ENCODE data around the gene DMWD. TPM values are rescaled to one million over a fixed set of nuclear protein-coding genes. Genes with fewer than 3 reads are reported as not detected.
"Not testable (repeated sequence)": the region's sequence is repeated elsewhere in the genome, so short reads cannot be mapped to it uniquely, and the experiment has no call there.

The DMWD gene
- total and polyA plus RNA-seq, 4 experiments from 2014 or later = 6.9 to 52.6 (median 30.5) TPM

GRCh38 chr19:45805719-45806118, 13.1 kb upstream of the DMWD start:
- DNase-seq = no peak
- H3K4me3 Mint-ChIP-seq = no peak overlapping the region
- H3K36me3 ChIP-seq (ENCODE audit: insufficient read depth, low read length) = no peaks in the 10 kb centered on the region
- ChIA-PET POLR2A (ENCODE audit: partially characterized antibody) (no interaction called here), CTCF (ENCODE audit: partially characterized antibody) (interaction anchor here (2.9 kb wide), 1 partner anchor 12 kb away, joined by 11 read pairs; no protein-coding TSS in a partner anchor)
- H3K27ac ChIP-seq (ENCODE audit: low read depth, low read length) = no peak overlapping the region
- no peak overlapping the region for H3K4me3 ChIP-seq (ENCODE audit: low read length in 2 of 2)
- H3K9me3 ChIP-seq (ENCODE audit: control insufficient read depth in 1 of 2, low read length in 2 of 2) = no peaks in the 10 kb centered on the region
- no peaks in the 10 kb centered on the region for H3K36me3 Mint-ChIP-seq
- intact Hi-C loops (cut with micrococcal nuclease) = no loop called here
- H3K4me1 ChIP-seq (ENCODE audit: insufficient read depth, low read length) = no peaks in the 10 kb centered on the region
- H3K27me3 Mint-ChIP-seq = peaks cover 3 to 6% of the 10 kb centered on the region in 2 donors
- H3K27ac Mint-ChIP-seq = no peak overlapping the region
- H3K27me3 ChIP-seq (ENCODE audit: insufficient read depth, low read length) = no peaks in the 10 kb centered on the region
- H3K4me1 Mint-ChIP-seq = no peaks in the 10 kb centered on the region
- H3K9me3 Mint-ChIP-seq = no peaks in the 10 kb centered on the region

DNA sequence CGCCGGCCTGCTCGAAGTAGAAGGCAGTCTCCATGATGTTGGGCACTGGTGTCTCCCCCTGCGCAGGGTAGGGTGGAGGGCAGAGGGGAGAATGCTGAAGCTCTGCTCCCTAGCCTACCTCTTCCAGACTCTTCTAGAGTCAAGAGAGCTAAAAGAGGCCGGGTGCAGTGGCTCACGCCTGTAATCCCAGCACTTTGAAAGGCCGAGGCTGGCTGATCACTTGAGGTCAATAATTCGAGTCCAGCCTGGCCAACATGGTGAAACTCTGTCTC, 12.2 kb upstream of the DMWD start:
- H3K9me3 ChIP-seq (ENCODE audit: control insufficient read depth in 1 of 2, low read length in 2 of 2) = no peaks in the 10 kb centered on the region
- H3K27me3 ChIP-seq (ENCODE audit: insufficient read depth, low read length) = no peaks in the 10 kb centered on the region
- CTCF ChIA-PET (ENCODE audit: partially characterized antibody) = interaction anchor here (0.6 to 2.9 kb wide), 2 partner anchors 13 to 35 kb away, joined by 3 to 11 read pairs; no protein-coding TSS in a partner anchor
- H3K36me3 ChIP-seq (ENCODE audit: insufficient read depth, low read length) = no peaks in the 10 kb centered on the region
- H3K4me1 ChIP-seq (ENCODE audit: insufficient read depth, low read length) = no peaks in the 10 kb centered on the region
- intact Hi-C loops (cut with micrococcal nuclease) = no loop called here
- peaks cover 3 to 6% of the 10 kb centered on the region in 2 donors for H3K27me3 Mint-ChIP-seq
- H3K4me3 Mint-ChIP-seq = no peak overlapping the region
- POLR2A ChIA-PET (ENCODE audit: partially characterized antibody) = no interaction called here
- no peak overlapping the region for H3K4me3 ChIP-seq (ENCODE audit: low read length in 2 of 2)
- no peak overlapping the region for H3K27ac ChIP-seq (ENCODE audit: low read depth, low read length)
- H3K4me1 Mint-ChIP-seq = no peaks in the 10 kb centered on the region
- no peaks in the 10 kb centered on the region for H3K9me3 Mint-ChIP-seq
- no peak for DNase-seq
- no peak overlapping the region for H3K27ac Mint-ChIP-seq
- no peaks in the 10 kb centered on the region for H3K36me3 Mint-ChIP-seq

- Histone ChIP-seq H3K27me3 (ENCODE audit: insufficient read depth, low read length) (peaks cover under 1% of the 10 kb centered on the region), H3K4me1 (ENCODE audit: insufficient read depth, low read length) (no peaks in the 10 kb centered on the region), H3K27ac (ENCODE audit: low read depth, low read length) (no peak overlapping the region), H3K9me3 (ENCODE audit: control insufficient read depth in 1 of 2, low read length in 2 of 2) (no peaks in the 10 kb centered on the region), H3K4me3 (ENCODE audit: low read length in 2 of 2) (no peak overlapping the region), H3K36me3 (ENCODE audit: insufficient read depth, low read length) (no peaks in the 10 kb centered on the region)
- H3K4me3 Mint-ChIP-seq = no peak overlapping the region
- ChIA-PET CTCF (ENCODE audit: partially characterized antibody) (interaction anchor here (0.6 to 12.2 kb wide), 3 partner anchors 13 to 36 kb away, joined by 3 to 238 read pairs (median 11); partner anchors contain the start of gene SIX5), POLR2A (ENCODE audit: partially characterized antibody) (no interaction called here)
- no peaks in the 10 kb centered on the region for H3K4me1 Mint-ChIP-seq
- intact Hi-C loops (cut with micrococcal nuclease) = no loop called here
- no peak for DNase-seq
- H3K9me3 Mint-ChIP-seq = no peaks in the 10 kb centered on the region
- H3K27ac Mint-ChIP-seq = no peak overlapping the region
- H3K36me3 Mint-ChIP-seq = no peaks in the 10 kb centered on the region
- peaks cover 3 to 6% of the 10 kb centered on the region in 2 donors for H3K27me3 Mint-ChIP-seq
Measured at GRCh38 chr19:45804140-45804958, 11.7 kb upstream of the DMWD start.

- DNase-seq = no peak
- POLR2A ChIA-PET (ENCODE audit: partially characterized antibody) = interaction anchor here (4.2 kb wide), 1 partner anchor 31 kb away, joined by 84 read pairs; the partner anchor contains the start of gene SIX5
- H3K27me3 Mint-ChIP-seq = peaks cover 8 to 12% of the 10 kb centered on the region in 2 donors
- Histone ChIP-seq H3K36me3 (ENCODE audit: insufficient read depth, low read length) (no peaks in the 10 kb centered on the region), H3K4me3 (ENCODE audit: low read length in 2 of 2) (no peak overlapping the region), H3K27ac (ENCODE audit: low read depth, low read length) (no peak overlapping the region), H3K4me1 (ENCODE audit: insufficient read depth, low read length) (peaks cover 4% of the 10 kb centered on the region), H3K27me3 (ENCODE audit: insufficient read depth, low read length) (peaks cover 3% of the 10 kb centered on the region), H3K9me3 (ENCODE audit: control insufficient read depth in 1 of 2, low read length in 2 of 2) (no peaks in the 10 kb centered on the region)
- no peak overlapping the region for H3K27ac Mint-ChIP-seq
- CTCF ChIA-PET (ENCODE audit: partially characterized antibody) = interaction anchor here (1.2 to 12.2 kb wide), 4 partner anchors 11 to 33 kb away, joined by 3 to 238 read pairs (median 4); partner anchors contain the start of genes RSPH6A and SIX5
- H3K9me3 Mint-ChIP-seq = no peaks in the 10 kb centered on the region
- no peaks in the 10 kb centered on the region for H3K36me3 Mint-ChIP-seq
- peaks cover 0 to 6% (median 4%) of the 10 kb centered on the region in 4 donors for H3K4me1 Mint-ChIP-seq
- H3K4me3 Mint-ChIP-seq = no peak overlapping the region
- intact Hi-C loops (cut with micrococcal nuclease) = no loop called here
Measured at GRCh38 chr19:45801603-45802175, 9.0 kb upstream of the DMWD start.

- CTCF ChIA-PET (ENCODE audit: partially characterized antibody) = interaction anchor here (0.6 to 12.2 kb wide), 14 partner anchors 9 to 82 kb away, joined by 3 to 238 read pairs (median 5); partner anchors contain the start of genes FBXO46 and SIX5
- Mint-ChIP-seq H3K4me3 (no peak overlapping the region), H3K9me3 (no peaks in the 10 kb centered on the region), H3K27ac (no peak overlapping the region), H3K36me3 (no peaks in the 10 kb centered on the region), H3K27me3 (peaks cover 11 to 15% of the 10 kb centered on the region in 2 donors), H3K4me1 (peaks cover 0 to 6% (median 4%) of the 10 kb centered on the region in 4 donors)
- intact Hi-C loops (cut with micrococcal nuclease) = no loop called here
- no peak overlapping the region for H3K4me3 ChIP-seq (ENCODE audit: low read length in 2 of 2)
- H3K27ac ChIP-seq (ENCODE audit: low read depth, low read length) = no peak overlapping the region
- H3K9me3 ChIP-seq (ENCODE audit: control insufficient read depth in 1 of 2, low read length in 2 of 2) = no peaks in the 10 kb centered on the region
- H3K36me3 ChIP-seq (ENCODE audit: insufficient read depth, low read length) = no peaks in the 10 kb centered on the region
- no peak for DNase-seq
- peaks cover 4% of the 10 kb centered on the region for H3K4me1 ChIP-seq (ENCODE audit: insufficient read depth, low read length)
- POLR2A ChIA-PET (ENCODE audit: partially characterized antibody) = interaction anchor here (1.1 to 4.2 kb wide), 2 partner anchors 15 to 30 kb away, joined by 3 to 84 read pairs; partner anchors contain the start of gene SIX5
- H3K27me3 ChIP-seq (ENCODE audit: insufficient read depth, low read length) = peaks cover 3% of the 10 kb centered on the region
Measured at GRCh38 chr19:45800070-45800553, 7.5 kb upstream of the DMWD start.

- H3K27me3 ChIP-seq (ENCODE audit: insufficient read depth, low read length); H3K27ac Mint-ChIP-seq; DNase-seq; H3K4me3 ChIP-seq (ENCODE audit: low read length in 2 of 2); H3K27ac ChIP-seq (ENCODE audit: low read depth, low read length); H3K36me3 ChIP-seq (ENCODE audit: insufficient read depth, low read length); H3K4me3 Mint-ChIP-seq; H3K4me1 ChIP-seq (ENCODE audit: insufficient read depth, low read length); H3K36me3 Mint-ChIP-seq; H3K9me3 Mint-ChIP-seq; H3K9me3 ChIP-seq (ENCODE audit: control insufficient read depth in 1 of 2, low read length in 2 of 2): not testable (repeated sequence)
- ChIA-PET POLR2A (ENCODE audit: partially characterized antibody) (interaction anchor here (0.8 to 4.2 kb wide), 5 partner anchors 15 to 29 kb away, joined by 3 to 84 read pairs (median 3); partner anchors contain the start of gene SIX5), CTCF (ENCODE audit: partially characterized antibody) (interaction anchor here (0.6 to 12.2 kb wide), 24 partner anchors 9 to 122 kb away, joined by 3 to 238 read pairs (median 4); partner anchors contain the start of genes FBXO46, MYPOP and SIX5)
- H3K27me3 Mint-ChIP-seq = peaks cover 13 to 20% of the 10 kb centered on the region in 2 donors
- H3K4me1 Mint-ChIP-seq = peaks cover 4 to 10% (median 5%) of the 10 kb centered on the region in 4 donors
- intact Hi-C loops (cut with micrococcal nuclease) = loop anchor here (1.0 to 10.0 kb wide), 2 partner anchors 29 to 195 kb away; partner anchors contain the start of gene CCDC61
Measured at GRCh38 chr19:45799541-45799940, 6.9 kb upstream of the DMWD start.

Data from CD4-positive, alpha-beta memory T cell (primary cell).